ENCODE measurements around the gene PTPRN2.

DNA sequence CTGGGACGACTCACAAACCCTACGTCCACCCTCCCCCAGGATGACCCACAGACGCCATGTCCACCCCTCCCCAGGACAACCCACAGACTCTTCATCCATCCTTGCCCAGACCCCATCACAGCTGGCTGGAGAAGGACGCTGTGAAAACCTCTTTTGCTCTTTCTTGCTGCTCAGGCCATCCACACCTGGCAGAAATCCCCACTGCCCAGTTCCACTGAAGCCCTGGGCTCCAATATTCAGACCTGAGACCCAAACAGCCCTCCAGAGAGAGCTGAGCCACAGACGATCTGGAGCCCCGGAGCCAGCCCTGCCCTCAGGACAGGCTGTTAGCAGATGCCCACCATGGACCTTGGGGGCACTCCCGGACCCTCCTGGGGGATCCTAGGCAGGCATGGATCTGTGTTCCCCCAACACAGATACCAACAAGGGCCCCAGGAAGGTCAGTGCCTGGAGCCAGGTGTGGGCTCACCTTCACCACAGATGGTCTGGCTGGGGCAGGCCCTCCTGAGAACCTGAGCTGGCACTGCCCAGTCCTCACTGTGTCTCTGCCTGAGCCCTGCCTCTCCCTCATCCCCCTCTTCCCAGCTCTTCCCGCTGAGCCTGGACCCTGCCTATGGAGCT, 226.2 kb downstream of the PTPRN2 start:
- TF ChIP-seq, protein P1, sequence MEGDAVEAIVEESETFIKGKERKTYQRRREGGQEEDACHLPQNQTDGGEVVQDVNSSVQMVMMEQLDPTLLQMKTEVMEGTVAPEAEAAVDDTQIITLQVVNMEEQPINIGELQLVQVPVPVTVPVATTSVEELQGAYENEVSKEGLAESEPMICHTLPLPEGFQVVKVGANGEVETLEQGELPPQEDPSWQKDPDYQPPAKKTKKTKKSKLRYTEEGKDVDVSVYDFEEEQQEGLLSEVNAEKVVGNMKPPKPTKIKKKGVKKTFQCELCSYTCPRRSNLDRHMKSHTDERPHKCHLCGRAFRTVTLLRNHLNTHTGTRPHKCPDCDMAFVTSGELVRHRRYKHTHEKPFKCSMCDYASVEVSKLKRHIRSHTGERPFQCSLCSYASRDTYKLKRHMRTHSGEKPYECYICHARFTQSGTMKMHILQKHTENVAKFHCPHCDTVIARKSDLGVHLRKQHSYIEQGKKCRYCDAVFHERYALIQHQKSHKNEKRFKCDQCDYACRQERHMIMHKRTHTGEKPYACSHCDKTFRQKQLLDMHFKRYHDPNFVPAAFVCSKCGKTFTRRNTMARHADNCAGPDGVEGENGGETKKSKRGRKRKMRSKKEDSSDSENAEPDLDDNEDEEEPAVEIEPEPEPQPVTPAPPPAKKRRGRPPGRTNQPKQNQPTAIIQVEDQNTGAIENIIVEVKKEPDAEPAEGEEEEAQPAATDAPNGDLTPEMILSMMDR (IDR thresholded peaks at IDR 0.05), result no peak
- TF ChIP-seq POLR2AphosphoS5 (IDR thresholded peaks at IDR 0.05) (no peak), POLR2A (IDR thresholded peaks at IDR 0.05) (no peak), EP300 (IDR thresholded peaks at IDR 0.05) (no peak)

Measured in sigmoid colon (tissue), 4 donors.